Gastroesophageal sphincter (tissue), 4 donors: Measurements from ENCODE around the gene IPCEF1. TPM values are rescaled to one million over a fixed set of nuclear protein-coding genes. Genes with fewer than 3 reads are reported as not detected.

Experiments used
- ATAC-seq: fragments of 150-250 bp; one replicate; pipeline ENCODE4 v1.9.1; 2016; ENCODE audit warnings: mild to moderate bottlenecking, moderate library complexity
- H3K27ac ChIP-seq, 4 donors: fragments of 200-600 bp; sonication (generic) in 3 of 4; 1 replicate in 3 of 4; 2 replicates in 1 of 4; pipeline ENCODE4 v1.5.1; 2016 to 2019
- H3K27me3 ChIP-seq: fragments of 200-600 bp; sonication (generic); one replicate; pipeline ENCODE4 v1.5.1; 2019
- H3K36me3 ChIP-seq, 2 donors: fragments of 200-600 bp; sonication (generic); one replicate each; pipeline ENCODE4 v1.5.1; 2019; ENCODE audit warnings: control low read depth in 1 of 2
- H3K4me1 ChIP-seq, 3 donors: fragments of 200-600 bp; sonication (generic); 1 replicate in 2 of 3; 2 replicates in 1 of 3; pipeline ENCODE4 v1.5.1; 2016 to 2019; ENCODE audit warnings: control low read depth in 2 of 3
- H3K4me3 ChIP-seq, 2 donors: fragments of 200-600 bp; sonication (generic); one replicate each; pipeline ENCODE4 v1.5.1; 2019; ENCODE audit warnings: mild to moderate bottlenecking in 1 of 2, moderate library complexity in 1 of 2
- H3K9me3 ChIP-seq, 3 donors: fragments of 200-600 bp; sonication (generic); one replicate each; pipeline ENCODE4 v1.5.1; 2017 to 2019; ENCODE audit warnings: control low read depth in 2 of 3
- CTCF ChIP-seq, 4 experiments: fragments of 200-600 bp in 2 of 4; fragments of 450-650 bp in 2 of 4; sonication (generic) in 1 of 4; IDR thresholded peaks; one replicate each; pipeline ENCODE4 v1.5.1; 2017 to 2019; ENCODE audit warnings: antibody characterized with exemption in 4 of 4, mild to moderate bottlenecking in 2 of 4, moderate library complexity in 2 of 4
- EP300 ChIP-seq: sonication (generic); formaldehyde crosslinking; IDR thresholded peaks from one replicate; pipeline ENCODE4 v1.6.1; 2017; ENCODE audit warnings: antibody characterized with exemption, mild to moderate bottlenecking
- POLR2A ChIP-seq, 2 donors: fragments of 450-650 bp; IDR thresholded peaks; one replicate each; pipeline ENCODE4 v1.6.1; 2017; ENCODE audit warnings: antibody characterized with exemption in 2 of 2, mild to moderate bottlenecking in 2 of 2, moderate library complexity in 1 of 2
- POLR2AphosphoS5 ChIP-seq: sonication (generic); formaldehyde crosslinking; IDR thresholded peaks from one replicate; pipeline ENCODE4 v1.6.1; 2017; ENCODE audit warnings: antibody characterized with exemption
- WGBS, 2 donors: methylation state at CpG; one replicate each; pipeline ENCODE4 v1.1.5; 2018; ENCODE audit warnings: low coverage in 1 of 2; 5-methylcytosine and 5-hydroxymethylcytosine counted together
- total RNA-seq, 4 donors: library from RNA; depleted of rRNA; stranded (reverse); fragments of >200 nt; gene quantifications; one replicate each; pipeline ENCODE4 v1.1.0, GENCODE V29; 2016

The IPCEF1 gene
- total RNA-seq, 4 donors from 2014 or later = 0.27 to 7.3 (median 1.2) TPM

DNA sequence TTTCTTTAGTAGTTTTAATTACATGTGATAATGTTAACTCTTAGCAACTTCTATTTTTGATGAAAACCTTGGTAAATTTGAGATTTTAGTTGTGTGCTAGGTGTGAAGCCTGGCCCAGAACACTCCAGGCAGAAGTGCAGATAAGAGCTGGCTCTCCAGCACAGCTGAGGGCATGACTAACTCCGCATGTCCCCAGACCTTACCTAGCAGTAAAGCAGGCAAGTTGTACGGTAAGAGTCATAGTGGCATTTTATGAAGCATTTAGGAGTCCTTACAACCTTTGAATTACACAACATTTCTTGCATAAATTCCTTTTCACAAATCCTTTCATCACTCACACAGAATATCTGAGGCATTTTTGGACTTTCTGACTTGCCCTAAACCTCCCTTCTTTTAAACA is 250.4 kb downstream of the IPCEF1 start:
- no peak for TF ChIP-seq CTCF (IDR thresholded peaks at IDR 0.05)
- no peak for TF ChIP-seq POLR2AphosphoS5
- TF ChIP-seq POLR2A (IDR thresholded peaks at IDR 0.05) = no peak
- TF ChIP-seq EP300 = no peak
- WGBS, 2 donors = 92 to 100% methylated on average over 2 of the region's 2 CpGs

More for the DNA sequence above, 250.4 kb downstream of the IPCEF1 start:
- Histone ChIP-seq H3K4me3 (no peak overlapping the region), H3K4me1 (no peaks in the 10 kb centered on the region), H3K27ac (no peak overlapping the region), H3K9me3 (no peaks in the 10 kb centered on the region), H3K36me3 (no peaks in the 10 kb centered on the region), H3K27me3 (no peaks in the 10 kb centered on the region)
- ATAC-seq = no peak

Other genes starting within 250 kb of the IPCEF1 start
- gene CNKSR3, start 153.9 kb upstream of the IPCEF1 start, total RNA-seq = 10 to 100 TPM; 12.9 to 28.9 (median 16.0) TPM